Activated CD8-positive, alpha-beta memory T cell treated with anti-CD3 and anti-CD28 coated beads for 1 hour (primary cell): ENCODE measurements around the gene MGME1.

ENCODE experiments used
- DNase-seq, 2 donors: peaks; one replicate each; pipeline ENCODE4 v3.0.0-alpha.2; 2020; ENCODE audit warnings: low read depth in 1 of 2; ENCODE audit errors: extremely low read depth in 1 of 2

Gene MGME1

GRCh38 chr20:17940224-17940971 is 28.4 kb upstream of the MGME1 start:
- no peak for DNase-seq

GRCh38 chr20:17941087-17941825 is 27.6 kb upstream of the MGME1 start:
- no peak for DNase-seq

DNA sequence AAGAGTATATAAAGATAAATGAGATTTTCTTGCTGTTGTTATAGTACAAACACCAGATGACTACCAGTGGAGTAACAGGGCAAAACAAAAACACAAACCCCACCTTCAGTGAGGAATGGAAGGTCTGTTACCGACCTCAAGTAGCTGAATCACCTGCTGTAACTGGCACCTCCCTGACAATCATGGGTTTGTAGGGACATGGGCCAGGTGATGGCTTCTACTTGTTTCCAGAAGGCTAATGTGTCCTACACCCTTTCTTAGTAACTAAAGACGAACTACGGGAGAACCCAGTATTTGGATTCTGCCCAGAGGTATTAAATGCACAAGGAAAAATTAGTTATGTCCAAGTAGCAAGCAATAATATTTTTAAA is 27.0 kb upstream of the MGME1 start:
- no peak for DNase-seq

DNA sequence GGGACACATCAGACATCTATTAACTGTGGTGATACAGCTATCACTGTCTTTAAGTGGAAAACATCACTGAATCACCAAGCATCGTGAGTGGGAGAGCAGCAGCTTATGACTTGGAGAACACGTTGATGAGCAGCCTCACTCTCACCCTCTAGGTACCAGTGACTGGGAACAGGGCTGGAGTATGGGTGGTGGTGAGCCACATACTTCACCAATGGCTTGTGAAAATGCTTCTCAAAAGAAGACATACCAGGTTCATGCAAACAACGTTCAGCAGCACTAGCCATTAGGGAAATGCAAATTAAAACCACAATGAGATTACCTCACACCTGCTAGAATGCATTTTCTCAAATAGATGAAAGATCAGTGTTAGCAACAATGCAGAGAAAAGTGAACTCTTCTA is 25.5 kb upstream of the MGME1 start:
- DNase-seq = no peak

DNA sequence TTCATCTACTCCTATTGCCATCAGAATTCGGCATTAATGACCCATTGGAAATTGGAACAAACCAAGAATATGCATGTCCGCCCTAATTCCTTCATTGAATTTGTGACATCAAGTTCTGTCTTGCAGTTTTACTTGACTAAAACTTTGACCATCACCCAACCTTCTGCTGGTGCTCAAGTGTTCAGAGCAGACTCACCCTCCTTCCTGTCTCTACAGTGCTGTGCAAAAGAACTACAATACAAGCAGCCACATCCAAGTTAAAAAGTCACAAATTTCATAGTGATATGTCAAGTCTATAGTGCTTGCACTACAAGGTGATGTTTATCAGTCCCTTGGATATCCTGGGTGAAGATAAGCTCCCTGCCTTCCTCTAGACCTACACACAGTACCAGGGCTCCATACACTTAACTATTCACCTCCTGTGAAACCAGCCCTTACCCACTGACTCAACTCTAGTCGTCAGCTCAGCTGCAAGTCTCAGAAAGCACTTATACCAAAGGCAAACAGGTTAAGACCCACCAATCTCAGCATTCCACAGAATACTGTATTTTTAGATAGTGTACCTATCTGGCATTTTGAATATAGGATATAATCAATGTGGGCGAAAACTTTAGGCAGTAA is 23.9 kb upstream of the MGME1 start:
- DNase-seq = no peak

DNA sequence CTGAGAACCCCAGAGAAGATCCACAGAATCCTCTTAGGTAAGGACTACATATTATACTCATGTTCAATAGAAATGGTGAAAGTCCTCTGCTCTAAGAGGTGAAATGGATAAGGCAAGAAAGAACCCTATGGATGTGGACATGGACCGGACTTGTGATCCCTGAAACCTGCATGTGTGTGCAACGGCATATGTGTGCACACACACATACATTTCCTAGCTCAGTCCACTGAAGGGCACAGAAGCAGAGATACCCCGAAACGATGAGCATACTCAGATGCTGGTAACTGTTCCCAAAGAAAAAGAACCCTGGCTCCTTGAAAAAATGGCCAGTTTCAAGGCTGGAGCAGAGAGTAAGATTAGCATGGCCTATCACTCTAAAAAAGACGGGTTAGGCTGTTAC is 22.8 kb upstream of the MGME1 start:
- DNase-seq = no peak

- no peak for DNase-seq
These were observed 22.0 kb upstream of the MGME1 start for GRCh38 chr20:17946572-17947473.

DNA sequence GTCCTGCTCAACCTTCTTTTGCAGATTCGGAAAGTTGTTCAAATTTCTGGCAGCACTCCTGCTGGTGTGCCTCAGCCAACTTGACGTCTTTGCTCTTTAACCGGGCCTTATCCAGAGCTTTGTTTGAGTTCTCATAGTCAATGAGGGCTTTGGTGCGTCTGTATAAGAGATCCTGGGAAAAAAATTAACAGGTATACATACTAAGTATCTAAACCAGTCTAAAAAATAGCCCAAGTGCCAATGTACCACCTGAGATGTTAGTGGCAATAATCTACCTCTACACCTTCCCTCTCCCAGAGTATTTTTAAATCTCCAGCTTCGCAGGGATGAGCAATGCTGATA is 21.4 kb upstream of the MGME1 start:
- no peak for DNase-seq

GRCh38 chr20:17948442-17948841 is 20.4 kb upstream of the MGME1 start:
- no peak for DNase-seq

- no peak for DNase-seq
These were observed 18.9 kb upstream of the MGME1 start for GRCh38 chr20:17949899-17950298.

DNA sequence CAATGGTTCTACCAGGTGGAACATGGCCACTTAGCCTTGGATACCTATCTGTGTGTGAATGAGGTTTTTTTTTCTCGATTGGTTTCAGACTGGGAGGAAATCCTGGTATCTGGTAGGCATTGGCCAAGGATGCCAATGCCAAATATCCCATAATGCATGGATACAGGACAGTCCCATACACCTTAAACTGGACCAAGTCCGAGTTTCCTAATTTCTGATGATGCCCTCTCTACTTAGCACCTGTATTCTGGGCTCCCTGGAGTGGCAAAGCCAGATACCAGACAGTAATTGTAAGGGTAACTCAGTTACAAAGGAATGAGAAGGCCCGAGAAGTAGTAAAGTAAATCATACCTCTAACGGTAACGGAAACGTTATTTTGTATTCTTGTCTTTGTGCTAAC is 18.1 kb upstream of the MGME1 start:
- DNase-seq = no peak

DNA sequence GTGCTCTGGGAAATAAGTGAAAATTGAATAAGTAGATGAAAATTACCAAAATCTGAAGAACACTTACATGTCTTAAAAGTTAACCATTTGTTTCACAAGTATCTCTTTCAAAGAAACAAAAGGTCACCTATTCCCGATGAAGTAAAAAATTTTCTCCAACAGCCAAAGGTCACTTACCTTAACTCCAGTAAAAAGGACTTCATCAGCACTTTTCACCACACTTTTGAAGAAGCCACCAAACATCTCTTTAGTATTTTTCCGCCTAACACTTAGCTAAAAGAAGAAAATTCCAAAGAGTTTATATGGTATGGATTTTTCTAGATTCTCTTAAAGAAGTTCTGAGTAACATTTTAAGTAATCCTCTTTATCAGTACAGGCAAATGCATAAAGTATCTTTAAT is 17.5 kb upstream of the MGME1 start:
- no peak for DNase-seq

- DNase-seq = no peak
These were observed 15.8 kb upstream of the MGME1 start for GRCh38 chr20:17952692-17953684.

- DNase-seq = no peak
These were observed 14.9 kb upstream of the MGME1 start for GRCh38 chr20:17953935-17954334.

GRCh38 chr20:17955302-17955701 is 13.5 kb upstream of the MGME1 start:
- DNase-seq = no peak

- DNase-seq = no peak
These were observed 12.6 kb upstream of the MGME1 start for GRCh38 chr20:17956099-17956685.

DNA sequence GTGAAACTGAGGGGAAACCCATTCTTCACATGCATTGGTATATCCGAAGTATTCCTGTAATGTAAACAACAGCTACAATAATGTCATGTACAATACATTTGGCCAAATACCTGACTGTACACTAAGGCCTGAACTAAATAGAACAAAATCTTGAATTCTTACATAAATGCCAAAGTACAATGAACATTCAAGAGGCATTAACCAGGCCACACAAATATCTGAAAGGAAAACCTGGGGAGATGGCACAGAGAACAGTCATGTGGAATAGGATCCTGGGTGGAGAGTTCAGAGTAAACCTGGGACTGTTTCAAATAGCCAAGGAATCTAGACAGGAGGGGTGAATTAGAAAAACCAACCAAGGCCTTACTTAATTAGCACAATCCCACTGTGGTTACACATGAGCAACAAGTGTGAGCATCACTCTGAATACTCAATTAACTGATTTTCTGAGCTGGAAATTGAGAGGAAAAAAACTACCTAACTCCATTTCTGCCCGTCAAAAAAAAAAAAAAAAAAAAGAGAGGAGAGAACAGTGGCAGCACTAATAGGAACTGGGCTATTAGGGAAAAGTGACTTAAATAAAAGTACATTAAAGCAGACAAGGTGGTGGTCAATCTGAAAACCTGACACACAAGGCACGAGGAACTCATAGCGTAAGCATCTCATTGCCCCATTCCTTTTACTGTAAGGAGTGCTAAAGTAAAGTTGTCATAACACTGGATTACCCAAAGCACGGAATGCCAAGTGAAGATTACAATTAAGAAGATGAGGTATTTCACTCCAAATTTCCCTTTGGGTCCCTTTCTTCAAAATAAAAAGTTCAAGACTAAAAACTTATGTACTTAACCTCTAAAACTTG is 11.1 kb upstream of the MGME1 start:
- DNase-seq = no peak

GRCh38 chr20:17958373-17959256 is 10.2 kb upstream of the MGME1 start:
- no peak for DNase-seq
